C4-2B (cell line): ENCODE data around the gene MTRR.

ENCODE experiments used
- ZFX ChIP-seq: fragments of 450-650 bp; IDR thresholded peaks from 2 replicates; pipeline ENCODE4 v1.6.1; 2017
- TF ChIP-seq, protein P1 (sequence below): fragments of 450-650 bp; conservative IDR thresholded peaks from 2 replicates; pipeline ENCODE4 v1.5.1; 2017; ENCODE audit warnings: mild to moderate bottlenecking

DNA sequence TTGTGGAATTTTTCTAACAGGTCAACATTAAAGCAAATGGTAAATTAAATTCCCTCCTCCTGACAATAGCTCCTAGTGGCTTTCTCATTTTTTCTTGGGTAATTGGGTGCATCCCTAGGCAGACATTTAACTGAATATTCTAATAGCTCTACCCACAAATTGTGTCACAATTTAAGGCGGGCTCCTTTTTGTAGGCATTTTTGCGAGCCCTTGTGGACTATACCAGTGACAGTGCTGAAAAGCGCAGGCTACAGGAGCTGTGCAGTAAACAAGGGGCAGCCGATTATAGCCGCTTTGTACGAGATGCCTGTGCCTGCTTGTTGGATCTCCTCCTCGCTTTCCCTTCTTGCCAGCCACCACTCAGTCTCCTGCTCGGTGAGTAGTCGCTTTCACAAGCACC is 20.0 kb downstream of the MTRR start:
- TF ChIP-seq, protein P1, sequence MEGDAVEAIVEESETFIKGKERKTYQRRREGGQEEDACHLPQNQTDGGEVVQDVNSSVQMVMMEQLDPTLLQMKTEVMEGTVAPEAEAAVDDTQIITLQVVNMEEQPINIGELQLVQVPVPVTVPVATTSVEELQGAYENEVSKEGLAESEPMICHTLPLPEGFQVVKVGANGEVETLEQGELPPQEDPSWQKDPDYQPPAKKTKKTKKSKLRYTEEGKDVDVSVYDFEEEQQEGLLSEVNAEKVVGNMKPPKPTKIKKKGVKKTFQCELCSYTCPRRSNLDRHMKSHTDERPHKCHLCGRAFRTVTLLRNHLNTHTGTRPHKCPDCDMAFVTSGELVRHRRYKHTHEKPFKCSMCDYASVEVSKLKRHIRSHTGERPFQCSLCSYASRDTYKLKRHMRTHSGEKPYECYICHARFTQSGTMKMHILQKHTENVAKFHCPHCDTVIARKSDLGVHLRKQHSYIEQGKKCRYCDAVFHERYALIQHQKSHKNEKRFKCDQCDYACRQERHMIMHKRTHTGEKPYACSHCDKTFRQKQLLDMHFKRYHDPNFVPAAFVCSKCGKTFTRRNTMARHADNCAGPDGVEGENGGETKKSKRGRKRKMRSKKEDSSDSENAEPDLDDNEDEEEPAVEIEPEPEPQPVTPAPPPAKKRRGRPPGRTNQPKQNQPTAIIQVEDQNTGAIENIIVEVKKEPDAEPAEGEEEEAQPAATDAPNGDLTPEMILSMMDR, result no peak
- no peak for TF ChIP-seq ZFX
